ENCODE measurements around the gene TMEM82.
A peak's percentile ranks its signal among the peaks of the same experiment; 100 is the strongest.

The TMEM82 gene

GRCh38 chr1:15736038-15736891 is 6.0 kb upstream of the TMEM82 start, which contains the start of gene SLC25A34:
Gene SLC25A34 (plus strand): TSS chr1:15736258. CDS start chr1:15736486, 228 bp downstream.
- DNase-seq (ENCODE audit: low read depth, low spot score) = no peak

DNA sequence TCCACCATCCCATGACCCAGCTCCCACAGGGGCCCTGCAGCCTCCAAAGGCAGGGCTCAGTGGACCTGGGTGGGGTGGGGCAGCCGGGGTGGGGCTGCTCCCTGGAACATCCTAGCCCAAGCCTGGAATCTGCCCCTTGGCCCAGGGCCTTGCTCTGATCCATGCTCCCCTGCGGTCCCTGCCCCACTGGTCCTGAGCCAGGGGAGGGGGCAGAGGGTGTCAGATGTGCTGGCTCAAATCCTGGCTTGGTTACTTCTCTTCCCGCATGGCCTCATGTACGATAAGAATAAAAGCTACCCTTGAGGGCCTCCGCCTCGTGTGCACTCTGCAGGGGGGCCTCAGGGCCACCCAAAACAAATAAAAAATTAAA is 5.4 kb upstream of the TMEM82 start:
- DNase-seq (ENCODE audit: low read depth, low spot score) = no peak

GRCh38 chr1:15737324-15738319 is 4.7 kb upstream of the TMEM82 start:
- DNase-seq (ENCODE audit: low read depth, low spot score) = no peak

GRCh38 chr1:15738416-15739113 is 3.7 kb upstream of the TMEM82 start:
- no peak for DNase-seq (ENCODE audit: low read depth, low spot score)

DNA sequence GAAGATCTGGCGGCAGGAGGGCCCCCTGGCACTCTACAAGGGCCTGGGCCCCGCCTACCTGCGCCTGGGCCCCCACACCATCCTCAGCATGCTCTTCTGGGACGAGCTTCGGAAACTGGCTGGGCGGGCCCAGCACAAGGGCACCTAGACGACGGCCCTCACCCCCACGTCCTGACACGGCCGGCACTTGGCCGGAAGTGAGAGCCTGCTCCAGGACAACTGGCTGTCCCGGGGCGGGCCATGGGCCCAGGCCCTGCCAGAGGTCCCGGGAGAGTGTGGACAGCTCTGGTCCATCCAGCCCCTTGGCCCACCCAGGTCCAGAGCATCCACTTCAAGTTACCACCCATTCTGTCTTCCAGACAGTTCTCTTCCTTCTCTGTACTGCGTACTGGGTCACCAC is 3.0 kb upstream of the TMEM82 start:
- DNase-seq (ENCODE audit: low read depth, low spot score) = no peak

GRCh38 chr1:15739745-15740144 is 2.6 kb upstream of the TMEM82 start:
- no peak for DNase-seq (ENCODE audit: low read depth, low spot score)

- peak; percentile 28 for DNase-seq (ENCODE audit: low read depth, low spot score)
Observed at GRCh38 chr1:15740924-15741850, 1.1 kb upstream of the TMEM82 start.

DNA sequence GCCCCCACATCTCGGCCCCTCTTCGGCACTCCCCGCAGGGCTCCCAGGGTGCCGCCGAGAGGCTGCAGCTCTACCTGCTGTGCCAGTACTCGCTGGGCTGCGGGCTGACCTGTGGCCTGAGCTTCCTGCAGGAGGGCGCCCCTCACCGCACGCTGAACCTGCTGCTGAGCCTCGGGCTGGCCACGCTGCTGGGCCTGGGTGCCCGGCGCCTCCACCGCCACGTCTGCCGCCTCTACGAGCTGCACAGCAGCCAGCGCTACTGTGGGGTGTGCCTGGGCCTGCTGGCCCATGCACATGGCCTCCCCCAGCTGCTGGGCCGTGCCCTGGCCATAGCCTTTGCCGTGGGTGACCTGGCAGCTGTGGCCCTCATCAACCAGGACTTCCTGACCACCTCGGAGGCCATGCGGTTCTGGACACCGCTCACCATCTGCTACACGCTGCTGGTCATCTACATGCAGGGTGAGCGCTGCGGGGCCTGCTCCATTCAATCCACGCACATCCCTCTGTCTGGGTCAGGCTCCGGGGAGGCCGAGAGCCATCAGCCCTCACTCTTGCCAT is 1.9 kb downstream of the TMEM82 start:
- DNase-seq (ENCODE audit: low read depth, low spot score) = no peak

GRCh38 chr1:15747378-15747777 is 5.1 kb downstream of the TMEM82 start:
- DNase-seq (ENCODE audit: low read depth, low spot score) = no peak

DNA sequence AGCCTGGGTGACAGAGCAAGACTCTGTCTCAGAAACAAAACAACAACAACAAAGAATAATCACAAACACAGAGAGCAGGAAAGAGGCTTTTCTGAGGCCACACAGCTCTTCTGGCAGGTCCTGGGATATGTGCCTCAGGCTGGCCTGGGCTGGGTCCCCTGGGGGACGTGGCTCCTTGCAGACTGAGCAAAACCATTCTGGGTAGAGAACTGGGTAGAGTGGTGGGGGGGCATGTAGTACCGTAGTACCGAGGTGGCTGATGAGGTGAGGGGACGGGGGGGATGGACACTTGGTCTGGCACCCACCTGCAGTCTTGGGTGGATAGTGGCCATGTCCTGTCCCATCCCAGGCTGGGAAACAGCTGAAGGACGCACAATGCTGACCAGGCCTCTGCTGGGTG is 6.0 kb downstream of the TMEM82 start:
- no peak for DNase-seq (ENCODE audit: low read depth, low spot score)

DNA sequence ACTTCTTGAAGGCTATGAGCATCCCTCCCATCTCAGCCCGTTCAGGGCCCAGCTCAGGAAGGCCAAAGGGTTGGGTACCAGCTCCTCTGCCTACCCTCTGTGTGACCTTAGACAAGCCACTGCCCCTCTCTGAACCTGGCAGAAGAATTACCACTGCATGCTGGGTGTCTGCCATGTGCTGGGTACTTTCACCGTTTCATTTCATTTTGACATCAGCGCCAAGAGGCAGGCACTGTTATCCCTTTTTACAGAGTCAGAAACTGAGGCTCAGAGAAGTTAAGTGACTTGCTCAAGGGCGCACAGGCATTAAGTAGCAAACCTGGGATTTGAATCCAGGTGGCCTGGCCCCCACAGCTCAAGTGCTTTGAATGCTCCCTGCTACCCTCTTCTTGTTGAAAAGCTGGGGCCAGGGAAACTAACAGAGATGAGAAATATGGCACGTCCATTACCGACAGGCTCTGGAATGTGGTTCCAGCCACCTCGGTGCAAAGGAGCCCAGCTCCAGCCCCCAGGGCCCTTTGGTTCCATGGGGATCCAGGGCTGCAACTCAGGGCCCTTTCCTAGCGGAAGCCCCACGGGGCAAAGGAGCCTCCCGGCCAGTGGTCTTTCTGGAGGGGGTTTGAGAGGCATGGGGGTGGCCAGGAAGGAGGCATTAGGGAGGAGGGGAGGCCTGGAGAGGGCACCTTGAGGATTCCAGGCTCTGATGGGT is 6.5 kb downstream of the TMEM82 start:
- no peak for DNase-seq (ENCODE audit: low read depth, low spot score)

DNA sequence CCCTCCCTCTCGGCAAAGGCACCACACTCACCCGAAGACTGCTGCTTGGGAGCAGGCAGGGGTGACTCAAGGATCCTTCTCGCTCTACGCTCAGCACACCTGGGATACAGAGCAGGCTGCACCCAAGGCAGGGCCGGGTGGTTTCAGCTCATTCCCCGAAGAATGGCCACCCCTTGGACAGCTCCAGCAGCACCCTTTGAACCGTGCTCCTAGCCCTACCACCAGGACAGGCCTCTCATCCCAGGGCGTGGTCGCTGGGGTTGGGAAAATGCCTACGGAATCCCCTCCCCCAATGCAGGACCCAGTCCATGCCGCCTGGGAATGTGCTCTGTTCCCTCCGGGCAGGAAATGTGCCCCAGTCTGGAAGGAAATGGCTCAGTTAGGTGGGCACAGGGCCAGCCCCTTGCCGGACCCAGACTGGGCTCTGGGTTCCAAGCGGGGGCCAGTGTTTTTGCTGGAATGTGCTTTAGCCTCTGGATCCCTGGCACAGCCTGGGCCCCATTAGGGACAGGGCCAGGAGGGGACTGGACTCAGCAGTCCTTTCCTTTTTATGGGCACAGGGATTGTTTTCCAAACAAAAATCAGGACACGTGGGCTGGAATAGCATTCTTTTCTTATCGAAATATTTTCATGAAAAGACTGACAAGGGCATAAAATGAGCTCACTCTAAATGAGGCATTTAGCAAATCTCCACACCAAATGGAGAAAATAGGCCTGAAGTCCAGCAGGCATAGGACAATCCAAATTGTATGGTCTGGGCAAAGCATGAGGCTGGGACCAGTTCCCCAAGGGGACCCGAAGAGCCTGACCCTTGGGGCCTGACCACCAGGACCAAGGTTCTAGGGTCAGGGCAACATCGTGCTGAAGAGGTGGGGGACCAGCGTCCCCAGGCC is 7.3 kb downstream of the TMEM82 start:
- no peak for DNase-seq (ENCODE audit: low read depth, low spot score)

DNA sequence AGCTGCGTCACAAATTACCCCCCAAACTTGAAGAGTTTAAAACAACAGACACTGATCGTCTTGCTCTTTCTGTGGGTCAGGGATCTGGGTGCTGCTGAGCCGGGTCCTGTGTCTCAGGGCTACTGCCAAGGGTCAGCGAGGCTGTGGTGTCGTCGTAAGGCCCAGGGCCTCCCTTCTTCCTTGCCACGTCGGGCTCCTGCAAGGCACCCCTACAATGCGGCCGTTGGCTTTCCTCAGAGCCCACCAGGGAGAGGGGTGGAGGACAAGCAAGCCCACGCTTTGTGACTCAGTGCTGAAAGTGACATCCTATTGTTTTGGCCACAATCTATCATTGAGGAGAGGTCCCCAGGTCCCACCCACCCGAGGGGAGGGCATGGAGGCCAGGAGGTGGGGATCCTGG is 8.6 kb downstream of the TMEM82 start:
- DNase-seq (ENCODE audit: low read depth, low spot score) = no peak

DNA sequence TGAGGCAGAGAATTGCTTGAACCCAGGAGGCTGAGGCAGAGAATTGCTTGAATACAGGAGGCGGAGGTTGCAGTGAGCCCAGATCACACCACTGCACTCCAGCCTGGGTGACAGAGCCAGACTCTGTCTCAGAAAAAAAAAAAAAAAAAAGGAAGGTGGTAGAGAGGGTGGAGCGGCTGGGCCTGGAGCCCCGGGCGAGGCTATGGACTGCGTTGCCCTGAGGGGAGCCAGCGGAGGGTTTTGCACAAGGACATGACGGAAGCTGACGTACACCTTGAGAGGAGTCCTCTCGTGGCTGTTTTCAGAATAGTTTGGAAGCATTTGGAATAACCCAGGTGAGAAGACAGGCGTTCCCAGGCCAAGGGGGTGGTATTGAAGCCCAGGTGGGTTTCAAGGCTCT is 9.4 kb downstream of the TMEM82 start:
- no peak for DNase-seq (ENCODE audit: low read depth, low spot score)

- DNase-seq (ENCODE audit: low read depth, low spot score) = no peak
Observed at GRCh38 chr1:15753776-15754175, 11.5 kb downstream of the TMEM82 start.

DNA sequence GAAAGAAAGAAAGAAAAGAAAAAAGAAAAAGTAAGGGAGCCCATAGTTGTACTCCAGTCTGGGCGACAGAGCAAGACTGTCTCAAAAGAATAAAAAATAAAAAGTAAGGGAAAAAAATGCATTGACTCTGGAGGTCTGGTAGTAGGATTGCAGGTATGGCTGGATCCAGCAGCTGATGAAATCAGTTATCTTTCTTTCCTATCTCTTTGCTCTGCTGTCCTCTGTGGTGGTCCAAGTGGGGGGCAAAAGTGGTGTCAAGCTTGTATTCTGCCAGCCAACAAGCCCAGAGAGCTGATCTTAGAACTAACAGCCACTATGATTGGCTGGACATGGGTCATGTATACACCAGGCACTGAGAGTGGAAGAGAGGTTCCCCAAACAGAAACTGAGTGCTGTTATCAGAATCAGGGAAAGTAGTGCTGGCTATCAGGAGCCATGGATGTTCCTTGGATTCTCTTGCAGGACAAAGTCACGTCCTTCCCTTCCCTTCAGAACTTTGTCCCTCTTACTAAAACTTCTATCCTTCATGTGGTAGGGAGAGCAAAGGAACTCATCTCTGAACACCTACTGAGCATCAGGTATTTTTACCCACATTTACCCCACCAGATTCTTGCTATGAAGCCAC is 12.8 kb downstream of the TMEM82 start:
- no peak for DNase-seq (ENCODE audit: low read depth, low spot score)

DNA sequence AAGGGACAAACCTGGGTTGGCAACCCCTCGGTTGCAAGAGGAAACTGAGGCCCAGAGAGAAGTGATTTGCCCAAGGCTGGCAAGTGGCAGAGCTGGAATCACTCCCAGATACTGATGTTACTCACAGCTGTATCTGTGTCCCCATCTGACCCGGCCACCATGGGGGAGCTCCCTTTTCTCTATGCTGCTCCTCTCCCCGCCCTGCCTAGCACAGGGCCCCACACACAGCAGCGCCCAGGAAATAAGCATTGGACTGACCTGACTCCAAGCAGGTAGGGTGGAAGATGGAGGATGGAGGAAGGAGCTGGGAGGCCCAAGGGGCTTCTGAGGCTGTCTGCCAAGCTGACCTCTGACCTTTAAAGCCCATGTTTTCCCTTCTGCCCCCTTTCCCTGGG is 13.3 kb downstream of the TMEM82 start:
- no peak for DNase-seq (ENCODE audit: low read depth, low spot score)
